ENCODE results near the gene MYLK4. TPM values are rescaled to one million over a fixed set of nuclear protein-coding genes. Genes with fewer than 3 reads are reported as not detected.

Gene MYLK4
- total and polyA plus RNA-seq, 8 donors = 0.52 to 1.8 (median 1.2) TPM

DNA sequence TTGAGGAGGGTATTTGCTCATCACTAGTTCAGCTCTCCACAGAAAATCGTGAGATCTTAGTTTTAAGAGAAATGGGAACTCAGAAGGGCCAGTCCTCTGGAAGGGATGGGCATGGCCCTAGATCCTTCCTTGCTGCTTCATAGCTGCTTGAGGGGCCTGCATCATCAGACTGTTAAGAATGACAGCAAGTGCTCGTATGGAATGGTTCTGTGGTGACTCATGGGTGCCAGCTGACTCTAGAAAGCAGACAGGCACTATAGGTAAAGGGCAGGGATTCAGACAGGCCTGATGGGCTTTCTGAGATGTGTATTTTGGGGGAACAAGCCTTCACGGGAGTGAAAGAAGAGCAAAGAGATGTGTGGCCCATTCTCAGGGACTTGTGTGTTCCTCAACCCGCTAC, 90.8 kb downstream of the MYLK4 start:
- Histone ChIP-seq H3K4me3 (no peak overlapping the region), H3K27ac (no peak overlapping the region), H3K9me3 (no peaks in the 10 kb centered on the region), H3K27me3 (no peaks in the 10 kb centered on the region), H3K36me3 (no peaks in the 10 kb centered on the region), H3K4me1 (no peaks in the 10 kb centered on the region)
- intact Hi-C loops (cut with DNase I) = no loop called here
- DNase-seq (no peak), ATAC-seq (no peak)
- TF ChIP-seq, protein P1, sequence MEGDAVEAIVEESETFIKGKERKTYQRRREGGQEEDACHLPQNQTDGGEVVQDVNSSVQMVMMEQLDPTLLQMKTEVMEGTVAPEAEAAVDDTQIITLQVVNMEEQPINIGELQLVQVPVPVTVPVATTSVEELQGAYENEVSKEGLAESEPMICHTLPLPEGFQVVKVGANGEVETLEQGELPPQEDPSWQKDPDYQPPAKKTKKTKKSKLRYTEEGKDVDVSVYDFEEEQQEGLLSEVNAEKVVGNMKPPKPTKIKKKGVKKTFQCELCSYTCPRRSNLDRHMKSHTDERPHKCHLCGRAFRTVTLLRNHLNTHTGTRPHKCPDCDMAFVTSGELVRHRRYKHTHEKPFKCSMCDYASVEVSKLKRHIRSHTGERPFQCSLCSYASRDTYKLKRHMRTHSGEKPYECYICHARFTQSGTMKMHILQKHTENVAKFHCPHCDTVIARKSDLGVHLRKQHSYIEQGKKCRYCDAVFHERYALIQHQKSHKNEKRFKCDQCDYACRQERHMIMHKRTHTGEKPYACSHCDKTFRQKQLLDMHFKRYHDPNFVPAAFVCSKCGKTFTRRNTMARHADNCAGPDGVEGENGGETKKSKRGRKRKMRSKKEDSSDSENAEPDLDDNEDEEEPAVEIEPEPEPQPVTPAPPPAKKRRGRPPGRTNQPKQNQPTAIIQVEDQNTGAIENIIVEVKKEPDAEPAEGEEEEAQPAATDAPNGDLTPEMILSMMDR (IDR thresholded peaks at IDR 0.05) = no peak

DNA sequence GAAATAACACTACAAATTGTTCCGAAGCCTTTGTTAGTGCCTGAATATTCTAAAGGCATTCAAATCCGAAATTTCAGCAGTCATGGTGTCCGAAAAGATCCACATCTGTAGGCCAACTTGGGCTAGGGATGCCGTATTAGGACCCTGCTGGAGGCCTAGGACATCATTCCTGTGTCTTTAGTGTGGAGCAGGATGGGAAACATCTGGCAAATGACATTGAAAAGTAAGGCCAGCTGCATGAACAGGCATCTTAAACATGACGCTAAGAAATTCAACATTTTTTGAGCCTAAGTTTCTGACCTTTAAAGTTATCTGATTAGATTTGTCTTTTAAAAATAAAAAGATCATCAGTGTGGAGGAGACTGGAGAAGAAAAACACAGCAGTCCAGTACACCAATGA, 91.3 kb downstream of the MYLK4 start:
- intact Hi-C loops (cut with DNase I) = no loop called here
- no peak overlapping the region for H3K27ac ChIP-seq
- TF ChIP-seq, protein P1 (IDR thresholded peaks at IDR 0.05) = no peak
- no peaks in the 10 kb centered on the region for H3K36me3 ChIP-seq
- H3K27me3 ChIP-seq = no peaks in the 10 kb centered on the region
- H3K4me3 ChIP-seq = no peak overlapping the region
- H3K4me1 ChIP-seq = no peaks in the 10 kb centered on the region
- no peak for DNase-seq
- H3K9me3 ChIP-seq = no peaks in the 10 kb centered on the region
- ATAC-seq = no peak

DNA sequence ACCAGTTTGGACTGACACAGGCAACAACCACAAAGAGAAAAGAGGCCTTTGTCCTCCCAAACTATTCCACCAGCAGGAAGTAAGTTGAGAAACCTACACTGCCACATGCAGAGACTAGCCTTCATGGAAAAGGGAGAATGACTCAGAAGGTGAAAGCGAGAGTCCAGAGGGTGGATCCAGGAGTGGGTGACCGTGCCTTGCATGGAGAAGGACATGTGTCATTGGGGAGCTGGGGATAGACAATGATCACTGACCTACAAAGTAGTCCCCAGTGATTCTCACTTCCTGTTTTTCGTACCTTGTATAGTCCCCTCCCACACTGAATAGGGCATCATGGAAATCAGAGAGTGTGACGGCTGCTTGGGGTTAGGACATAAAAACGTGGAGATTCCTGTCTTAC, 91.9 kb downstream of the MYLK4 start:
- Histone ChIP-seq H3K4me3 (no peak overlapping the region), H3K36me3 (no peaks in the 10 kb centered on the region), H3K4me1 (no peaks in the 10 kb centered on the region), H3K27me3 (no peaks in the 10 kb centered on the region), H3K27ac (no peak overlapping the region), H3K9me3 (no peaks in the 10 kb centered on the region)
- DNase-seq (no peak), ATAC-seq (no peak)
- intact Hi-C loops (cut with DNase I) = no loop called here
- TF ChIP-seq, protein P1 (IDR thresholded peaks at IDR 0.05) = no peak

DNA sequence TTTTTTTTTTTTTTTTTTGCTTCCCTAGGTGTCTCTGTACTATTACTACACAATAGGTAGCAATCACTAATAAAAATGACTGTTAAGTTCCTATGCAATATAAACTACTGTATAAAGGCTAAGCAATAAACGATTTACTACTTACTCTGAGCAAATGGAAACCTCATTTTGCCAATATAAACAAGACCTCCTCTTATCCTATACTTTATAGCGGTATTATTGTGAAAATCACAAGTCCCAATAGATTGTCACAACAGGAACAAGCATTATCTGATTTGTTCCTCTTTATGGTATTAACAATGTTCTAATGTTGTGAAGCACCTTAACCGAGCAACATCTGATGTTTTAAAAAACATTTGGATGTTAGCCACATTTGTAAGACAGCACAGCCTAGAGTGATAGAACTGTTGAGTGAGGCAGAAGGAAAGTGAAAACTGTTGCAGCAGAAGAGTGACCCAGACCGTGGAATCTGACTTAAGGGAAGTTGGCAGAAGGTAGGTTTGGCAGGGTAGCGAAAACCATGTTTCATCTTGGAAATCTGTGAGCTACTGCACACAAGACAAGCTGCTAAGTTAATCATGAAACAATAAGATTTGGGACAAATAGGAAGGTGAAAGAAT, 94.2 kb downstream of the MYLK4 start:
- Histone ChIP-seq H3K4me1 (peaks cover 0 to 7% of the 10 kb centered on the region in 2 donors), H3K4me3 (no peak overlapping the region), H3K27me3 (no peaks in the 10 kb centered on the region), H3K9me3 (no peaks in the 10 kb centered on the region), H3K27ac (no peak overlapping the region), H3K36me3 (no peaks in the 10 kb centered on the region)
- no peak for ATAC-seq
- TF ChIP-seq, protein P1 (IDR thresholded peaks at IDR 0.05) = no peak
- intact Hi-C loops (cut with DNase I) = no loop called here
- no peak for DNase-seq

DNA sequence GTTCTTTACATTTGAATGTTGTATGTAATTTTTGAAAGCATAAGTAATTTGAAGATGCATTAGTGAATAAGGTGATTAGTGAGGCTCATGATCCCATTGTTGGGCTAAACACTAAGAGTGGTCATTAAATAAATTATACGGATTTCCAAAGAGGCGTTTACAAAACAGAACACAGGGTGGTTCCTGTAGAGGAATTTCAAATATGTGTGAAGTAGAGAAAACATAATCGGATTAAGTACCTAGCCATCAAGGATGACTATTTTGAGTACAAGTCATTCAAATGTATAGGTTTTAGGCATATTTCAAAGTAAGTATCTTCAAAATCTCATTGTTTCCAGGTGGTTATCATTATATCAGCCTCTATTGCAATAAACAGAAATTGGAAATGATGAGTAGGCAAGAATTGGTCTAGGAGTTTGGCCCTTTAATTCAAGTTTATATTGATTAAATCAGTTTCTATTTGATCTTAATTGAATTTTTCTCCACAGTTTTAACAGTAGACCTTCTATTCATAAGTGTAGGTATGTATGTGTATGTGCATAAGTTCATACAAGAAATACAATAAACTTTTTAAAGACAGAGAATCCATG, 94.8 kb downstream of the MYLK4 start:
- DNase-seq (no peak), ATAC-seq (no peak)
- H3K9me3 ChIP-seq = no peaks in the 10 kb centered on the region
- no peak overlapping the region for H3K27ac ChIP-seq
- H3K36me3 ChIP-seq = no peaks in the 10 kb centered on the region
- H3K4me3 ChIP-seq = no peak overlapping the region
- TF ChIP-seq, protein P1 (IDR thresholded peaks at IDR 0.05) = no peak
- H3K4me1 ChIP-seq = peaks cover 0 to 9% of the 10 kb centered on the region in 2 donors
- intact Hi-C loops (cut with DNase I) = no loop called here
- no peaks in the 10 kb centered on the region for H3K27me3 ChIP-seq

Data from left lung (tissue), 10 donors.